COR-L47 (cell line): Measurements from ENCODE around the gene DPYSL5.

Experiments
- DNase-seq: peaks from one replicate; lab custom pipeline; 2025; lab: John Stamatoyannopoulos, UW

Gene DPYSL5

DNA sequence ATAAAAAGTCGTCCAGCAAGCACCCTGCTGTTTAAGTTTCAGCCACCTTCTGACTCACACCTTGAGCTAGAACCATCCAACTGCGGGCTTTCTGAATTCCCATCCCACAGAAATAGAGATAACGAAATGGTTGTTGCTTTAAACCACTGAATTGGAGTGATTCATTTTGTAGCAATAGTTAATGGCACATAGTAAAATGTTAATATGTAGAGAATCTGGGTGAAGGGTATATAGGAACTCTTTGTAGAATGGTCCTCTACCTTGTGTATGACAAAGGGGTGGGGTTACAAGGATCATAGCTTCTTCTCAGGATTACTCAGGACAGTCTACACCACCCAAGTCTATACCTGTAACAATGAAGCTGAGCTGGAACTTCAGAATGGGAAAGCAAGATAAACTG, 120.1 kb downstream of the DPYSL5 start:
- no peak for DNase-seq

DNA sequence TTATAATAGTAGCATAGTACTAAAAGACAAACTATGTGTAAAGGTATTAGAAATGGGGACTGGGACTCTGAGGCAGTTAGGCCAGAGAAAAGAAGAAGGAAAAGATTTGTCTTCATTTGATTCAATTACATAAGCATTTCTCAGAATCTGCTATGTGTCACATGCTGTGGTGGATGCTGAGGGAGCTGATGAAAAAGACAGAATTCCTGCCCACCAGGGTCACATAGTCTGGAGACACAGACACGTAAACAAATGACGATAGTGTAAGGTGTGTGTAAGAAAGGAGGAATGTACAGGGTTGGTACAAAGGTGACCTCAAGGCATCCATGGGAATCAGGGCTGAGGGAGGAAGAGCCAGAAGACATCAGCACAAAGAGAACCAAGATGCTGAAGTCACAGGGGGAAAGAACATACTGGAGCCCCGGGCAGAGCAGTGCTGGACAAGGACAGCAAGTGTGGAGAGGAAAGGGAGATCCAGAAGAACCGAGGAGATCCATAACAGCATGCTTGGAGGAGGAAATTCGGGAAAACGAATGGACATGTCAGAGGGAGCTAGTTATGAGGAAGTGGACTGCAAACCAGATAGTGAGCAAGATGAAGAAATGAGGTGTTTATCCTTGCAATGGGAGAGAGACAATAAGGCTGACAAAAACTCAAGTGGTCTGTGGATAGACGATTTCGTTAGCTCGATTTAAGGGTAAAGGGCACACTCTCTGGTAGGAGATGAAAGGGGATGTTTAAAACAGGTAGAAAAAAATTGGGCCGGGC, 121.3 kb downstream of the DPYSL5 start:
- DNase-seq, result no peak

DNA sequence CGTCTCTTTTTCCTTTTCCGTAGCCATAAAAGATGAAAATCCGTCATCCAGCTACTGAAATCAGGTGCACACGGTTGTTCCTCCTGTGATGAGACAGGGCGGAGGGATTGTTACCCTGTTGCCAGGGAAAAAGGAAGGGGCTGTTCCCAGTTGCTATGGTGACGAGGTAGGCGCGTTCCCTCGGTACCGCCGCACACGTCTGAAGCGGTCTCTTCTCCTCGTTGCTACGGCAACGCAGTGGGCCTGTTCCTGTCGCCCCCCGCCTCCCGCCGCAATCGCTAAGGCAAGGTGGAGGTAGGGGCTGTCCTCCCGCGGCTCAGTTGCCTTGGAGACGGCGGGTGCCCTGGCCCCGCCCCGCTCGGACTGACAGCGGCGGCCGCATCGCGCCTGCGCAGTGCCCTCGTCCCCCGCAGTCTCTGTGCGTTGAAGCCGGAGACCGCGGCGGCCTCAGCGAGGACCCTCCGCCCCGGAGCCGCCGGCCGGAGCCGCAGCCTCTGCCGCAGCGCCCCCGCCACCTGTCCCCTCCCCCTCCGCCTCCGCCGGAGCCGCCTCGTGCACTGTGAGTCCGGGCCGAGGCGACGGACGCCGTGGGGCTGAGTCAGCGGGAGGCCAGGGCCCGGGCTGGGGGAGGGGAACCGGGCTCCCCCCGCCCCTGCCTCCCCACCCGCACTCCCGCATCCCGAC, 122.5 kb downstream of the DPYSL5 start, which contains the start of gene MAPRE3:
Gene MAPRE3 (plus strand): TSS at position 394 of the 684 bp plus-strand sequence. CDS start 51,582 bp downstream, outside the sequence.
- DNase-seq, result peak; percentile 97

DNA sequence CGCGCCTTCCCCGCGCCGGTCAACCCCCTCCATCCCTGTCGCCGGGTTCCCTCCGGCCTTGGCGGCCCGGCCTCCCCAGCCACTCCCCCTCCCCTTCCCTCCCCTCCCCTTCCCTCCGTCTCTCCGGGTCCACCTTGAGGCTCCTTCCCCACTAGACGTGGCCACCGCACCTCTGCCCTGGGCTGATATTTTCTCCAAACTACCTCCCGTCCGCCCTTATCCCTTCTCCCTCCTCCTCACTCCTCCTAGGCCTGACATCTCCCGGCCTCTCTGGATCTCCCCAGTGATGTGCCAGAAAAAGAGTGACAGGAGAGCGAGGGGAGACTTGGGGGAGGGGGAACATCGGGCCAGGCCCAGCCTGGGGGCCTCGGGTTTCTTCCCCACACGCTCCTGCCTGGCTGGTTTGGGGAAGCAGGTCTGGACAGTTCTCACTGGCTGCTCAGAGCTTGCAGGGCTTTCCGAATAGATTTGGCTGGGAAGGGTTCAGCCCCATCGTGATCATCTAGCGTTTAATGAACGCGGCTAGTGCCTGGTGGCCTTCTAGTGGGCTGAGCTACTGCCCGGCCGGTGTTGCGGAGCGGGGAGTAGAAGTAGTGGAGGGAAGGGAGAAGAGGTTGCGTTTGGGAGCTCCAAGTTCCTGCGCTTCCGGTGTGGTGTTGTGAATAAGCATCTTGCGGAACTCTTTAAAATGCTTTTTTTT, 123.1 kb downstream of the DPYSL5 start:
- no peak for DNase-seq

DNA sequence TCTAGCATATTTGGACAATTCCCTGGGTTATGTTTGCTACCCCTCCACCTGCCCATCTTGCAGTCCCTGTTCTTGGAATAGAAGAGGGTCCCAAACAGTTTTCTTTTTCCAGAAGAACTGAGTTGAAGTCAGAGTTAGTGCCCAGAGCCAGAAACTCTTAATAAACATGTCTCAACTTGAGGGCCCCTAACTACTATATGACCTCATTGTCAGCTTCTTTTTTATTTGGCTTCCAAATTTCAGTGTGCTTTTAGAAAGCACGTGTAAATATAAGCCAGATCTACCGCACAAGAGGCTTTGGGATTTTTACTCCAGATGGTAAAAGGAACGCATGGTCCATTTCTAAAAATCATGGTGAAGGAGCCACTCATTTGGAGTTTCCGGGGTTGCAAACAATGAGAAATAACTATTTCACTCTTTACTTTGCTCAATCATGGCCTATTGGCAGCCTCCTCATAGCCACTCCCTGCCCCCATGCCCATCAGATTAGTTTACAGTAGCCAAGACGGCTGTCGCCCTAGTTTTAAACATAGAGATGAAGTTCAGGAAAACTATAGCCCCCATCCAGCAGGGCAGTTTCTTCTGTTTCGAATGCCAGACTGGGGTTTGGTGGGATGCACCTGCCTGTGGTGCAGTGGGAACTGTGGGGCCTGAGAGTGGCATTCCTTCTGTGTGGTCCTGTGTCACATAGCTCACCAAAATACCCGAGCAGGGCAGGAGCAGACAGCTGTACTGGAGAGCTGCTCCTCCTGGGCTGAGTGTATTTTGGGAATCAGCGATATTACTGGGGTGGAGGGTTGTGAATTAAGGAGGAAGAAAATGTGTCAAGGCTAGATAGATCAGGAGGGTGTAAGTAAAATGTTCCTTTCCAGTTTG, 124.2 kb downstream of the DPYSL5 start:
- DNase-seq, result no peak

DNA sequence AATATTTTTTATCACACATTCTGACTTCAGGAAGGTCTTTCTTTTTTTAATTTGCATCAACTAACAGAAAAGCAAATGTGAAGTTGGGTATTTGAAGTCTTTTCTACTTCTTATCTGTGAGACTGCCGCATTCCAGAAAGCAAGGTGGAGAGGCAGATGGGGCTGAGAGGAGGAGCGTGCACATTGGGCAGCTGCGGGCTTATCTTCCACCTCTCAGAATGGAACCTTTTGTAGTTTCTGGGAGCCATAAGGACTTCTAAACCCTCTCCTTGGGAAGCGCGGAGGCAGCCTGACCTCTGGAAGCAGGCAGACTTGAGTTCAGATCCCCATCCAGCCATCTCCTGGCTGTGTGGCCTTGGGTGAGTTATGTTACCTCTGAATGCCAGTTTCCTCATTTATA, 126.4 kb downstream of the DPYSL5 start:
- no peak for DNase-seq

DNA sequence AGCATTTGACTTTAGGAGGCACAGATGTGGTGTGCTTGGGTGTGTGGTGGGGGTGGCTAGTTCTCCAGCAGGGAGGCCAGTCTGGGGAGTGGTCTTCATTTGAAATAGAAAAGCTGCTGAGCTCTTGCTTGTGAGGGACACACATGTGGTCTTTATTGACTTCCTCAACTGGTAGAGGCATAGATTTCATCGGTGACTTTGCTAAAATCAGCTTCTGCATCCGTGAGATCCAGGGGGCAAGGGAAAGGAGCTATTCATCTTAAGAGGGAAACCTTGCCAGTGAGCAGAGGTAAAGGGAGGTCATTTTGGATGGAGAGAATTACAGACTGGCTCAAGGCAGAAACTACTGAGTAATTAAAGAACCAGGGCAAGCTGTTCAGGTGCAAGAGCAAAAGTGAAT, 127.2 kb downstream of the DPYSL5 start:
- DNase-seq, result no peak

DNA sequence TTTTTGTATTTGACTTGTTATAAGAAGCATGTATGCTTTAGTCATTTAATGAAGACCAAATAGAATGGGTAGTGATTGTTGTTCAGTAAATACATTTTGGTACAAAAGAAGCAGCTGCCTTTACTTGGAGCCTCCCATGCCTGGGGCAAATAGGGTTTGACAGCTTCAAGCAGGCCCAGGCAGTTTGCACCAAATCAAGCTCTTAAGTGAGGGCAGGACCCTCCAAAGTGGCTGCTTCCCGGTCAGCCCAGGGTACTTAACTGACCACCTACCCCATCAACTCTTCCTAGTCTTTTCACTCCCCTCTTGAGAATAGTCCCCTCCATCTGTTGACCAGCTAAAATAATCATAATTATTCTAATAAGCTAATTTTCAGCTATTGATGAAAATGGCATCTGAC, 127.7 kb downstream of the DPYSL5 start:
- no peak for DNase-seq

DNA sequence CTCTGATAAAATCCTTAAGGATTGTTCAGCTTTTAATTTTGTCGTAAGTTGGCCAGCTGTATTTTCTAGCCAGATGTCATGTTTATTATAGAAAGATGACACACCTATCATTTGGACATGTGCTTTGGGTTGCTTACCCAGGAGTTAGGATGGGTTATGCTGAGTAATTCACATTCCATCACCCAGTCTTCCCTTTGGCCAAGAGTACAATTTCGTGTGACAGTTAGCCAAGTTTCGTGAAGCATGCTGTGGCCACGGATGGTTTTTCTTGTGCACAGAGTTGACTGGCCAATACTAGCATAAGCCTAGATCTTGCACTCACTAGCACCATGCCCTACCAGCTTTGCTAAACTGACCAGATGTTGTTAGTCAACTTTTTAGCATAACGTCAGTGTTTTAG, 128.3 kb downstream of the DPYSL5 start:
- no peak for DNase-seq

DNA sequence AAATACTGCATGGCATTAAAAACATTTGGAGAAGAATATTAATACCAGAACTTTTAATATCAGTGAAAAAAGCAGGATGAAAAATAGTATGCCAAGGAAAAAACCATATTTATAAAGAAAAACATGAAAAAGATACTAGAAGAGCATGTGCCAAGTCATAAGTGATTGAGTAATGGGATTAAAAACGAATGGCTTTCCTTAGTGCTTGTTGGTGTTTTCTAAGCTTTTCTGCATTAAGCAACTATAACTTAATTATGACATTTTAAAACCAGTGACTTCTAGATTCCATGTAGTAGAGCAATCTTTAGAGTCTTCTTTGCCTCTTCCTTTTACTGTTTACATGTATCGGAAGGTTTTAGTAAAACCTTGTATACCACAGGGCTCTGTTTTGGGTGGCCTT, 129.1 kb downstream of the DPYSL5 start:
- no peak for DNase-seq

DNA sequence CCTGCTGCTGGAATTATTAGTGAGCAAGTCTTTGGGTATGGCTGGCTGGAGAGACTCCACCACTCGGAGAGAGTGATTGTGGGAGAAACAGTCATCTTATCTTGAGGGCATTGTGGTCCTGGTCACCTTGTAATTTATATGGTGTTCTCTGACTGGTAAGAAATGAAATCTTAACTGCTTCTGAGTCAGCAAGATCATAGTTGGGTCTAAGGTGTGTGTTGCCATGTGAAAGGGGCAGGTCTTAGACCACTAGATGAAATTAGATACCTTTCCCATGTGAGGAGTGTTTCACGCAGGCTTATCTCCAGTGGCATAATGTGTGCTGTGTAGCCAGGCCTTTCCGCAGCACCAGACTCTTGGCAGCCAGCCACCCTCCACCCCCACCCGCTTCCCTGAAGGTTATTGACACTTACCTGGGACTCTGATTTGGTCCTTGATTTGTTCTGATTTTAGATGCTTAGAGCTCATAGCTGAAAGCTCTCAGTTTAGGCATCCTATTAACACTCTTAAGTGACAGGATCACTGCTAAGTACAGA, 130.2 kb downstream of the DPYSL5 start:
- peak; percentile 55 for DNase-seq

DNA sequence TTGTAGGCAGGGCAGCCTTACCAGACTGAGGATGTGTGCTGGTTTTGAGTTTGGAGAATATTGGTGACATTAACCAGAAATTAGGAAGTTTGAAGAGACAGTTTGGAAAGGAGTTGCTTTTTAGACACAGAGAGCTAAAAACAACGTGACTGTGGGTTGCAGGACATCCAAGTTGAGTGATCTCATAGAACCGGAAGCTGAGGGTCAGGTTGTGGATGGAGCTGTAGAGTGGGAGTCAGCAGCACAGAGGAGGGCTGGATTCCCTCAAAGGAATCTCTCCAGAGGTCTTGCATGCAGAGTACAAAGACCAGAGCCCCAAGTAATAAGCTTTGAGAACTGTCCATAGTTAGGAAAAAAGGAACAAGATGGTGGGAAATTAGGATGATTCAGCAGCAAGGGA, 131.8 kb downstream of the DPYSL5 start:
- no peak for DNase-seq

DNA sequence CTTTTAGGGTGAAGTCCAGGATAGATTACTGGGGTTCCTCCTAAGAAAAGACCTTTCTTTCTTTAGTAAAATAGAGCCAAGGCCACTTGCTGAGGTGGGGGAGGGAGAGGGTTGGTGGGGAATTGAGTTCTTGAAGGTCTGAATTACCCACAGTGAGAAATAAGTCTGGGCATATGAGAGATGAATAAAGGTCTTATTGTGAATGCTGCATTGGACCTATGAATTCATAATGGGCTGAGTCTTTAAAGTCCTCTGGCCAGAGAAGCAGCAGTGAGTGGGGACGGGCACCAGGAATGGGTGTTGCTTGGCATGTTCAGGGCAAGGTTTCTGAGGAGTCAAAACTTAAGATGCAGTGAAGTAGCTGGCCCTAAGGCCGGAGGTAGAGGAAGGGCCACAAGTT, 133.0 kb downstream of the DPYSL5 start:
- no peak for DNase-seq

DNA sequence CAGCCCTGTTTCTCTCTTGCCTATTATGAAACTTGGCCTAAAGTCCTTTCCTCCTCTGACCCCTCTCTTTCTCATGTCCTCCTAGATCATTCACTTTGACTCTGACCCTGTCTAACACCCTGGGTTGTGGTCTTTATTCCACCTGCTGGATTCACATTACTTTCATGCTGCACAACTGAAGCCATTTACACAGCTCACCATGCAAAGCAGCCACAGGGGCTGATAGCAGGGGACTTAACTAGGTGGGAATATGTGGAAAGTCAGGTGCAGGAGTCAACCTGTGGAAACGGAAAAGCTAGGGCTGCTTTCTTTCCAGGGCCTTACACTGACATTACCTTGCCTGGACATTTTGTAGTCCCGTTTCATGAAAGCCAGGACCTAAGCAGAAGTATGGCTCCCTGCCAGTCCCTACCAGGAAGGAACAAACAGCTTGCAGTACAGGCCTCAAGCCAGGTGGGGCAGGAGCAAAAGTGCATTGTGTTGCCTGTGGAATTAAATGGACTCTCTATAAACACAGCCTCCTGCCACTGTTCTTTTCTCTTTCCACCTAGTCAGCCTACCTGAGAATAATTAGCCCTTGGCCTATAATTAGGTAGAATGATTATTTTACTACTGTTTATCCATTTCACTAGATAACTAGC, 134.3 kb downstream of the DPYSL5 start:
- DNase-seq, result peak; percentile 93

DNA sequence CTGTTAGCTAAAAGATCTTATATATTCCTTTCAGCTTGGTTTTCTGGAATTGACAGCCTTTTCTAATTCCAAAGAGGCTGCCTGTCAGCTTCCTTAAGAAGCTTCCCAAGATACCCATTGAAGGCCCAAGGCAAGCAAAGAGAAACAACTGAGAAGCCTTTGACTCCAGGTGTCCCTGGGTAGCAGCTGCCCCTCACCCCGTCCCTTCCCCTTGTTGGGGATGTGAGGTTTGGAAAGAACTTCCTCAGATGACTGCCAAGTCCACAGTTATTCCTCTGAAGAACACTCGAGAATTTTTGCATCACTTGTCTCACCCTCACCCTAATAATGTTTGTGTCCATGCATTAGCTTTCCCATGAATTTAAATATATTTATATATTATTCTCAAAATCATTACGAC, 135.8 kb downstream of the DPYSL5 start:
- no peak for DNase-seq

DNA sequence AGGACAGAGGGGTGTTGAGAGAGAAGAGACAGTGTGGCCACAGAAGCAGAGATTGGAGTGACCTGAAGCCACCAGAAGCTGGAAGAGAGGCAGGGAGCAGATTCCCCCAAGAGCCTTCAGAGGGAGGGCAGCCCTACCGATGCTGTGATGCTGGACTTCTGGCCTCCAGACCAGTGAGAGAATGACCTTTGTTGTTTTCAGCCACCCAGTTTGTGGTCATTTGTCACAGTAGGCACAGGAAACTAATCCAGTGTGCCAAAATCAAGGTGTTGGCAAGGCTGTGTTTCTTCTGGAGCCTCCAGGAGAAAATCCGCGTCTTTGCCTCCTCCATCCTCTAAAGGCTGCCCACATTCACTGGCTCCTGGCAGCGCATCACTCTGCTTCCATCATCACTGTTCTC, 137.9 kb downstream of the DPYSL5 start:
- DNase-seq, result no peak

DNA sequence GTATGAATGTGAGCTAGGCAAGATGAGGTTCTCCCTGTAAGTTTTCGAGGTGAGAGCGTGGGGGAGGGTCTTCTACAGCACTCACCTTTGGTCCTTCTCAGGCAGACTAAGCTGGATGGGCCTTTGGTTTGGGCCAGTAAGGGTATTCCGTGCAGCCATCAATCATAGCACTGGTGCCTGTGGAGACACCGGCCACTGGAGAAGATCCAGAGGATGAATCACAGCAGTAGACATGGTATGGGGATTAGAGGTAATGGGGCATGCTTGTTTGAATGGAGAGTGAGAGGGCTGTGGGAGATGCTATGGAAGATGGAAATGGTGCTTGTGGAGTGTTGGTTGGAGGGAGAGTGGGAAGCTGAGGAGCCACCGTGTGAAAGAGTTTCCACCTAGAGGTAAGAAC, 138.6 kb downstream of the DPYSL5 start:
- DNase-seq, result no peak

DNA sequence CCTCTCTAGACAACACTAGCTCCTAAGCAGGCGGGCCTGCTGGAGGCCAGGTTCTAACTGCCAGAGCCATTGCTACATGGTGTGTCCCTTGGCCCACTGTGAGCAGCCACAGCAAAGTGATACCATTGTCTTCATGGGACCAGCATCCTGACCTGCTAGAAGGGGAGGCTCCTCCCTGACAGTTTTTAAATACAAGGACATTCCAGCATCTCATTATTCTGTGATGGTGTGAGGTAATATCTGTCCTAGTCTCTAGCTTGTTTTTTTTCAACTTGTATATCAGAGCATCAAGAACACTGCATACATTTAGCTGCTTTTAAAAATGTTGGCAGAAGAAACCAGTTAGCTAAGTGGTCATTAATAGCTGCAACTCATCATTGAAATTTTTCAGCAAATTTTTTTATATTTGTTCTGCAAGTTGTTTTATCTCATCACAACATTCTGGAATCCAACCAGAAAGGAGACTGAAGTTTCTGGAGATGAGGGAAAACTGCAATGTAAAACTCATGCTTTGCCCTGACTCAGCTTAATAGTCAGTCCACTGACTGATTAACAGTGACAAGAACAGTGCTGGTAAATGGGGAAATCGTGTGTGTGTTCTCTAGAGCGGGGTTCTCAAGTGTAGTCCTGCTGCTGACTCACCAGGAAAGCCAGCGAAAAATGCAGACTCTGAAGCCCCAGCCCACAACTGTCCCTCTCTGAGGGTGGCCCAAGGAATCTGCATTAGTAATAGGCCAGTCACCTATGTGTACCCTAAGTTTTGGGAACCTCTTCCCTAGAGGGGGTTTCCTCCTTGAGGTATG, 140.3 kb downstream of the DPYSL5 start:
- DNase-seq, result no peak

DNA sequence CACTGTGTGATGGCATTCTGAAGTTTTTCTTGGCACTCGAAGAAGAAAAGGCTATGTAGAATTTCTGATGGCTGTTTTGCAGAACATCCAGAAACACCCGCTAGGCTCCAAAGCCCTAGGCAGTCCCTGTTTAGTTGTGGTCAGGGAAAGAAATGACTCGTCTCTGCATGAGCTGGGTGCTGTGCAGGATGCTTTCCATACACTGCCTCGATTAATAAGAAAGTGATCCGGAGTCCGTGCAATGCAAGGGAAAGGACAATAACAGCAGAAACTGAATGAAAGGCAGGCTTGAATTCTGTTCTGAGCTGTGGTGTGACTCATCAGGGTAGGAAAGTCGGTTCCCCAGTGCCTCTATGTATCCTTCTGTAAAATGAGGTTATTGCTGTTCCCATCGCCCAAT, 141.2 kb downstream of the DPYSL5 start:
- DNase-seq, result no peak

DNA sequence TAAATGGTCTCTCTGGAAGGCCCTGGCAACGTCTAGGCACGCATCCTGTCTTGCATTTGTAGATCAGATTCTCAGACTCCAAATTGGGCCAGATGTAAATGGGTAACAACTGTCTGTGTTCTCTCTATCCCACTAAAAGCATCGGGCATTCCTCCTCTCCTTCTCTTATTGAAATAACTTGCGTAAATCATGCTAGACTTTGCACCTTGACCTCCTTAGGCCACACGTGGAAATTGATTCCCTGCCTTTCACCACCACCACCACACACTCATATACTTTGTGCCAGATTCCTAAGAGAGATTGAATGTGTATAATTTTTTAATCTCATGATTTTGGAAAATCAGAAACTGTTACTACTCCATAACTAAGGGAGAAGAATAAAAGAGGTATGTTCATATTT, 143.8 kb downstream of the DPYSL5 start:
- DNase-seq, result no peak
